HG03175 (cell line): ENCODE data around the gene EZR.

Experiments
- ATAC-seq: cut with Tn5 transposase; IDR thresholded peaks from one replicate; pipeline ENCODE4 v1.9.1; 2021; ENCODE audit warnings: mild to moderate bottlenecking, moderate library complexity; ENCODE audit not compliant: unreplicated experiment

The EZR gene

DNA sequence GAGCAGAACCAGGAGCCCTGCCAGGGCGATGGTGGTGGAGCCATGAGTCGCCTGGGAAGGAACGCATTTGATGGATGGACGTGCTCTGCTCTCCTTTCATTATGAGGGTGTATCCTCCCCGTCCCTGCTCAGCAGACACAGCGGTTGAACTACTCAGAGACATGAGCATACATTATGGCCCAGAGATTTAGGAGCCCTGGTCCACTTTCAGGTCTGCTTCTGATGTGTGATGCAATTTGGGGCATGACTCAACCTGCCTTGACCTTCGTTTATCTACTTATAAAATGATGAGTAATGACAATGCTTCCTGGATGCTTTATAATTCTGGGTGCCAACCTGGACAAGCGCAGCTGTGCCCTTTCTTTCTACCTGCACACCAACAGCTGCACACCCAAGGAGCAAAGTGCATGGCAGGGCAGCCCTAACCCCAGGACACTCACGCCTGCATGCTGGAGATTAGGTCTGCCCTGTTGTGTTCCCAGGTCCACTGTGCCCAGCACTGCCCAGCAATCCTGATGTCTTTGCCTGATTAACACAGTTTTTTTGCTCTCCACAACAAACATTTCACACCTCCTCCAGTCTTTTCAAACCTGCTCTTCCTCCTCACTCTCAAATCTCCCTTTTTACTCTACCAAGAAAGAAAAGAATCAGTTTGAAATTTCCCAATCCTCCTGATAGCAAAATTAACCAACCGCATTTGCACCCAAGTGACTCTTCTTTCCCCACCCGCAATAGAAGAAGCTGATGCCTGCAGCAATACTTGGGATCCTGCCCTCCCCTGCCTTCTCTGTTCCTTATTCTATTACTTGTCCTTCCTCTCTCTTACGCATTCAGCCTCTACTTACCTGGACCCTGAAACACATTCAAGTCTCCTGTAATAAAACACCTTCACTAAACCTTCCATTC is 81.2 kb downstream of the EZR start:
- no peak for ATAC-seq

DNA sequence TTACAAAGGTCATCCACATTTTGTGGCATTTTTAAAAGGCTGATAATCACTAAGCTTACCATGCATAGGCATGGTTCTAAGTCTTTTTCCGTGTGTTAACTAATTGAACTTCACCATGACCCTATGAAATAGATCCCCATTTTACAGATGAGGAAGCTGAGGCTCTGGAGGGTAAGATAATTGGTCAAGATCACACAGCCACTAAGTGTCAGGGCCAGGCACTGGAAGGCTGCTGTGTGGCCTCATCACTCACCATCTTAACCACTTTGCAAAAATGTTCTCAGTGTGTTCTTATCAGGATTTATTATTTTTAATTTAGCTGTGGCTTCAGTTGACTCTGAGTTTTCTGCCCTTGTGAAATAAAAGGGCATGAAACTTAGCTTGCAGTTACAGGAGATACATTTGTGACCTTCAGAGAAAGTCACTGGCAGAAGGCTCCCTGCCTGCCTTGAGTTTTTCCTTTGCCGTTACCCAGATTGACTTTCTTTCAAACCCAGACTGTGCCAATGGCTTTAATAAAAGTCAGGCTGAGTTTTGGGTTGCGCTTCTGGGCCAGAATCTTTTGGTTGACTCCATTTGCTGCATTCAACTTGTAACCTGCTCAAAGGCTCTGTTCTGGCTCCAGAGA is 82.0 kb downstream of the EZR start:
- no peak for ATAC-seq

DNA sequence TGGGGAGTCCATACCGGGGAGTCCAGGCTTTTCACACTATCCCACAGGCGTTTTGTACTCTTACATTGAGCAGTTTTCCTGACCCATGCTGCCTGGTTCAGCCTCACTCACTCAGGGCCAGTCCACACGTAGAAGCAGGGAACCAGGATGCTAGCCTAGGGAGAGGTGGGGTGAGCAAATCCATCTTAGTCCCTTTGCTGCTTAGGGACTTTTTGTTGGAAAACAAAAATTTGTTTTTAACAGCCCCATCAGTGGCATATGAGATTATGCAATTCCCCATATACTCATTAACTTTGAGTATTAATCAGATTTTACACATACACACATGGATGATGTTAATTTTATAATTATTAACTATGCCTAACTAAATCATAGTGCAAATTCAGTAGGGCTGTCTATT is 84.2 kb downstream of the EZR start:
- no peak for ATAC-seq

DNA sequence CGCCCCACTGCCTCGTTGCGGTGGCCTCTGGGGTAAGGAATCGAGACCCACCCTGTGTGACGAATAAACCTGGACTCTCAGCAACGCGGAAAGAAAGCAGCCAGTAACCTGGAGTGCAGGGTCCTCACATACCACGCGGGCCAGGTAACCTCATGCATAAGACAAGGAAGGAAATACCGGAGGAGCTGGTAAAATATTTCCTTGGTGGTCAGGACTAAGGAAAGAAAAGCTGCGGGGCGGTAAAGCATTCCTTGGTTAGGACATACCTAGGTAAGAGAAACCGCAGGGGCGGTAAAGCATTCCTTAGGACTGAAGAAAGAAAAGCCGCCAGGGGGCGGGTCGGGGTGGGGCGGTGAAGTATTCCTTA is 88.6 kb downstream of the EZR start:
- ATAC-seq = no peak

DNA sequence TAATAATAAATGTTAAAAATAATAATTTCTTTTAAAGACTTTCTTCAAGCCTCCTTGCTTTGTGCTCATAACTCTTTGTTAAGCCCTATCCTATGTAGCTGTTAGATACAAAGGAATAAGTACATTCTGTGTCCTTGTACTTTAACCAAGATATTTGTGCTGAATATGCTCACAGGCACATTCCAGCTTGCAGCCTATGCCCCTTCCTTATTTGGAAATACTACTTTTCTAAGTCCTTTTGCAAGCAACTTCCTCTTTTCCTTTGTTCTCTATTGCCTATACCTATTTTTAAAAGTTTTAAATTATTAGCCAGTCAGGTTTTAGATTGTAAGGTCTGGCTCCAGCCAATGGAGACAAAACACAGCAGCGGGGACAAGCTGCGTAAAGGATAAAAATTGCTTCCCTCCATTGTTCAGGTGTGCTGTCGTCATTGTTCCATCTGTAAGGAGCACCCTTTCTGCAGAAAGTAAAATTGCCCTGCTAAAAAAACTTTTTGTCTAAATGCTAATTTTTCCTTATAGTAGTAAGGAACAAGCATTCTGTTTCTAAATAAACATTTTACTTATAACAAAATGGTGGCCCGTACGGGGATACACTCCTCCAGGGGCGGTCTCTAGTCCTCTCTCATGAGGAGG is 89.1 kb downstream of the EZR start:
- ATAC-seq = no peak

DNA sequence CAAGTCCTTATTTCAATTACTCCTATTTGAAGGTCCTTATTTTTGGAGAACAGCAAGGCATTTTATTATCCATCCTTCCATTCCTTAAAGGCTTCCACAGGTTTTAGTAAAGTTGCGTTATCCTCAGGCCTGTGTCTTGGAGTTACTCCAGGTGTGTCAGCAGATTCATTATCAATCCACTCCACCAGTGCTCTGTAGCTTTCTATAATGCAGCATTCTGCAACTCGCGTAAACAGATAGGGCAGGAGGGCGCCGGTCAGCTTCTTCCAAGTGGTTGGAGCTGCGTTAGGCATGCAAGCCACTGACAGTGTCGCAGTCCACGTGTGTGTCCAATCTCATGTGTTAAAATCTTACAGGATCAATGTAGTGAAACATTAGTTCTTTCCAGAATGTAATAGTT is 93.5 kb downstream of the EZR start:
- no peak for ATAC-seq

DNA sequence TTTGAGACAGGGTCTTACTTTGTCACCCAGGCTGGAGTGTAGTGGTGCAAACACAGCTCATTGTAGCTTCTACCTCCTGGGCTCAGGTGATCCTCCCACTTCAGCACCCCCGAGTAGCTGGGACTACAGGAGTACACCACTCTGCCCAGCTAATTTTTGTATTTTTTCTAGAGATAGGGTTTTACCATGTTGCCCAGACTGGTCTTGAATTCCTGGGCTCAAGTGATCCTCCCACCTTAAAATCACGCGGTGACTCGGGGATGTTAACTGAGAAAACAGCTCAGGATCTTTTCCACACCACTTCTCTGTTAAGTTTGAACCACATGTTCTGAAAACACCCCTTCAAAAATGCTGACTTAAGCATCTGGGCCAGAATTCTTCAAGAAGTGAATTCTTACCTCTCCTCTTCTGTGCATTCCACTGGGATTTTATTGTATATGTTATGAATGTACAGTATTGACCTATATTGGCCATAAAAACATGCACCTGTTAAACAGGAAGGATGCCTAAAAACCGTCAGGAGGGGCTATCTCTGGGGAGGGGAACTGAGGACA is 96.9 kb downstream of the EZR start:
- no peak for ATAC-seq

DNA sequence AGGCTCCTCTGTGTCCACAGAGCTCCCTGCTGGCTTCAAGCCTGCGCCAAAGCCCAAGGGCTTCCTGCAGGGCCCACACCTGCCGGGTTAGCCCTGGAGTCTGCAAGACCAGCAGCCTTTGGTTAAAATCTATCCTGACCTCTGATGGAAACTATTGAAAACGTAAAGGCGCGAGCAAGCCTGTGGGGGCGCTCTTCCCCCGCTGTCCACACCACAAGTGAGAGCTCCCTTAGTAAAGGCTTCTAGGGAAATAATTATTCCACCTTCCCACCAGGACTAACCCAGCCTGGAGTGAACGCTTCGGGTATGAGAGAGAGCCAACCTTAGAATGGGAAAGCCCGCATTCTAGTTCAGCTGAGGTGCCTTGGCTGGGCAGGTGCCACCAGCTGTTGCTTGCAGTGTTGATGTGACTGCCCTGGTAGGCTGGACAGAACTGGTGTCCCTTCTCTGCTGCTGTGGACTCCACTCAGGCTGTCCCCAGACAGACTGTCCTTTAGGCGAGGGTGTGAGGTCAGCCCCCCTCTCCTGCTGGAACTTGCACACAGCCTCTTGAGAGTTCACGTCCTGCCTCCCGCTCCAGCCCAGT is 100.6 kb downstream of the EZR start:
- ATAC-seq = no peak

DNA sequence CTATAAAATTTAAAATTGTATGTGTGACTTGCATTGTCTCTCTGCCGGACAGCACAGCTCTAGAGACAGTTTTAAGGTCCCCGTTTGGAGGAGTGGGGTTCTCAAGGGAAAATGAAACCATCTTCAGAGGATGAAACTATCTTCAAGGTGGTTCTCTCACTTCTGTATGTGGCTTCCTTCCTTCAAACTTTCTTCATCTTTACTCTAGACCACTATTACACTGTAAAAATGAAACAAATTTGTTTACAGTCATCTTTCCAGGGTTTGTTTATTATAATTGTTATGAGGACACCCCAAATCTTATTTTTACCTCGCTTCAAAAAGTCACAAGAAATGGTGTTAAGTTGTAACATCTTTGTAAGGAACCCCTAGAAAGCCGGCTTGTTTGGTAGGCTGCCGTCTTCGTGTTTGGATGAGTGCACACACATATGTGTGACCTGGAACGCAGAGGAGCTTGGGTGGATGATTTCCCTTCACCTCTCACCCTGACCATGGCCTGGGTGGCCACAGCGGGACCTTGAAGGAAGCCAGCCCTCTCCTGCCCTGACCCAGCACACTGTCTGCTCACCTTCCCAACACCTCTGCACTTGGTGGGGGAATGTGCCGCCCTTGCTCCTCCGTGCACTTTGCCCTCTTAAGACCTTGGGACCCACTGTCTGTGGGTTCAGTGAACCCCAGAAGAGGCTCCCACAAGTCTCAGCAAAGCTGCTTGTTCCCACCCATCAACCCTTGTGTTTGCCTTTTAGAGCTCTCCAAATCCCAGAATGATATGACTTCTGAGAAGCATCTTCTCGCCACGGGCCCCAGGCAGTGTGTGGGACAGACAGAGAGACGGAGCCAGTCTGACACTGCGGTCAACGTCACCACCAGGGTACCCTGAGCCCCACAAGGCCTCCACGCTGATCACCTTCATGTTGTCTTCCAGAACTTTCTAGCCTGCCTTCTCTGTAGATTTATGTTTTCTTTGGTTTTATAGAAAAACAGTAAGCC is 101.5 kb downstream of the EZR start:
- ATAC-seq = peak; percentile 77
